Measurements from ENCODE around the gene PPA1. TPM values are rescaled to one million over a fixed set of nuclear protein-coding genes. Genes with fewer than 3 reads are reported as not detected.
"Not testable (repeated sequence)": the region's sequence is repeated elsewhere in the genome, so short reads cannot be mapped to it uniquely, and the experiment has no call there.

The PPA1 gene
- total RNA-seq, 2 donors from 2014 or later: 137 to 168 TPM

DNA sequence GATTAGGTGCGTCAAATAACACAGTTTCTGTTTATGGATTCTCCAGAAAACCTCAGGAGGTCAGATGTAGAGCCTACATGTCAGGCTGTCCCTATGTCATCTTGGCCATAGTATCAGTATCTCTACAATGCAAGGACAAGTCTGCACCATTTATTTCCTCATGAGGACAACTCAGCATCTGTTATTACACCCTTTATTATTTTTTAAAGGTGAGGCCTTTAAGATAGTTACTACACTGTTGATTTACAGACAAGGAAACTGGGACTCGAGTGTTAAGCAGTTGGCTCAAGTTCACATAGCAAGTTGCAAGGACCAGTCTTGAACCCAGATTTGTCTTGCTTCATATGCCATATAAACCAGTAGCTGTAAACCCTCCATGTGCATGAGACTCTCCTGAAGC is 23.2 kb upstream of the PPA1 start:
- intact Hi-C loops (cut with DNase I, micrococcal nuclease): no loop called here
- no peak for DNase-seq
- peak; percentile 55 for ATAC-seq

DNA sequence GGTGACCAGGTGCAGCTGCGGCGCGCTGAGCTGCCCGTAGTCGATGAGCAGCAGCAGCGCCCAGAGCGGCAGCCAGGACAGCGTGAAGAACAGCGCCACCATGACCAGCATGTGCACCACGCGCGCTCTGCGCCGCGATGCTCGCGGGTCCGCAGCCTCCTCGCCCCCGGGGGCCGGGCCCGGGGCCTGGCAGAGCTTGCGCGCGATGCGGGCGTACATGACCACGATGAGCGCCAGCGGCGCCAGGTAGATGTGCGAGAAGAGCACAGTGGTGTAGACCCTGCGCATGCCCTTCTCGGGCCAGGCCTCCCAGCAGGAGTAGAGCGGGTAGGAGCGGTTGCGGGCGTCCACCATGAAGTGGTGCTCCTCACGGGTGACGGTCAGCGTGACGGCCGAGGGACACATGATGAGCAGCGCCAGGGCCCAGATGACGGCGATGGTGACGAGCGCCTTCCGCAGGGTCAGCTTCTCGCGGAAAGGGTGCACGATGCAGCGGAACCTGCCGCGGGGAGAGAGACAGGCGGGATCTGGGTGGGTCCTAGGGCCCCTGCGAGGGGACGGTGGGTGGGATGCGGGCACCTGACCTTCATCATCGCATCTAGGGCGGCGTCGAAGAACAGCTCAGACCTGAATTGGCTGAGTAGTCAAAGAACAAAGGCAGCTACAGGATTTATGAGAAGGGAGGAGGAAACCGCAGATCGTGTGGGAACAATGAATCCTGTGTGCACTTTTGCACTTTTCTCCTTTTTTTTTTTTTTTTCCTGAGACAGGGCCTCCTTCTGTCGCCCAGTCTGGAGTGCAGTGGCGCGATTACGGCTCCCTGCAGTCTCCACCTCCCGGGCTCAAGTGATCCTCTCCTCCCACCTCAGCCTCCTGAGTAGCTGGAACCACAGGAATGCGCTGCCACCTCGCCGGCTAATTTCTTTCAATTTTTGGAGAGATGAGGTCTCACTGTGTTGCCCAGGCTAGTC is 22.4 kb upstream of the PPA1 start:
- ATAC-seq (peak; percentile 84), DNase-seq (peak; percentile 46 to 57)
- intact Hi-C loops (cut with DNase I, micrococcal nuclease): no loop called here

DNA sequence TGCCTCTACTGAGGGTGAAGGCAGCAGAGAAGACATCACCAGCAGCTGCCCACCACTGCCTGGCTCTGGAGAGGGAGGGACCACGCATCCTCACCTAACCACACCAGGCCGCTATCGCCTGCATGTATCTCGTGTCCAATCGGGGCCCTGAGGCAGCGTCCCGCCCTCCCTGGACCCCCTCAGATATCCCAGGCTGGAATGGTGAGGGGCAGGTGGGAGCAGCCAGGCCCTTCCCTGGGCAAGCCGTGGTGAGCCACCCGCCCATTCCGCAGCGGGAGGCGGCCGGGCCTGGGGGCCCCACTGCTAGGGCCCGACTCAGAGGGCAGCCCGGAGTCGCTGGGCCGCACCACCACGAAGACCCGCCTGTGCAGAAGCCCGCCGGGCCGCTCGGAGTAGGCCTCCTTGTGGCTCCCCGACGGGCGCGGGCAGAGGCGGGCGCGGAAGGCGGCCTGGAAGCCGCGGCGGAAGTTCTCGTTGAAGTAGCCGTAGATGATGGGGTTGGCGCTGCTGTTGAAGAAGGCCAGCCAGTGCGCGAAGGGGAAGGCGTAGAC is 21.6 kb upstream of the PPA1 start:
- intact Hi-C loops (cut with DNase I, micrococcal nuclease): no loop called here
- DNase-seq (no peak), ATAC-seq (no peak)

DNA sequence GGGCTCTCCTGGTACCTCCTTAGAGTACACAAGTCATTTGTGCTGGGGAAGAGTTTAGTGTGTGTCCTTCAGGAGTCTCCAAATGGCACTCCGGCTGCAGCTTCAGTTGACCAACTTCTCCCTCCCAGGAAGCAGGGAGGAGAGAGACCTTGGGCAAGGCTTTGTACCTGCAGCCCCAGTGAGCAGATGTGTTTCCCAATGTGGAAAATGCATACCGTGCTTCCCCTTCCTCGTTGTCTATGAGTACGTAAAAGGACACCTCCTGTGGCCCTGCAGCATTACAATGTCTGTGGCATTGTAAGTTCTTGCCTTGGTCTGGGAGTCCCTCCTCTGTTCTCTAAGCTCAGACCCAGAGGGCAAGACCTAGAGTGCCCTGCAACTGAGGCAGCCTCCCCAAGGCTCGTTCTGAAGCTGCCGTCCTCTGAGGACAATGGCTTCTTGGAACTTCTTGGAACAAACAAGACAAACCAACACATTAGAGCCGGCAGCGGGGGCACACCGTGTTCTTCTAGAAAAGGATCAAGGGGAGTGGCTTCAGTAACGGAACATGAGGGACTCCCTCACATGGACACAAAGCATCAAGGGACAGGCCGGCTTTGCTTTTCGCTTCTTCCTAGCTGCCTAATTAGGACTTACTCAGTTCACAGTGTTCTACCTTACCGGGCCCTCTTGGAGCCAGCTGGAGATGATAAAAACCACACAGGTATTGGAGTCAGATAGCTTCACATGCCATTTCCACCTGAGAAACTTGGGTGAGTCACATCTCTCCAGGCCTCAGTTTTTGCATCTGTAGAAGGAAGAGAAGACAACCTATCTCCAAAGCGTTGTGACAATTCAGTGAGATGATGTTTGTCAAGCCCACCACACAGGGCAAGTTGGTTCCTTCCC is 20.9 kb upstream of the PPA1 start:
- intact Hi-C loops (cut with DNase I, micrococcal nuclease): no loop called here
- ATAC-seq (no peak), DNase-seq (no peak)

DNA sequence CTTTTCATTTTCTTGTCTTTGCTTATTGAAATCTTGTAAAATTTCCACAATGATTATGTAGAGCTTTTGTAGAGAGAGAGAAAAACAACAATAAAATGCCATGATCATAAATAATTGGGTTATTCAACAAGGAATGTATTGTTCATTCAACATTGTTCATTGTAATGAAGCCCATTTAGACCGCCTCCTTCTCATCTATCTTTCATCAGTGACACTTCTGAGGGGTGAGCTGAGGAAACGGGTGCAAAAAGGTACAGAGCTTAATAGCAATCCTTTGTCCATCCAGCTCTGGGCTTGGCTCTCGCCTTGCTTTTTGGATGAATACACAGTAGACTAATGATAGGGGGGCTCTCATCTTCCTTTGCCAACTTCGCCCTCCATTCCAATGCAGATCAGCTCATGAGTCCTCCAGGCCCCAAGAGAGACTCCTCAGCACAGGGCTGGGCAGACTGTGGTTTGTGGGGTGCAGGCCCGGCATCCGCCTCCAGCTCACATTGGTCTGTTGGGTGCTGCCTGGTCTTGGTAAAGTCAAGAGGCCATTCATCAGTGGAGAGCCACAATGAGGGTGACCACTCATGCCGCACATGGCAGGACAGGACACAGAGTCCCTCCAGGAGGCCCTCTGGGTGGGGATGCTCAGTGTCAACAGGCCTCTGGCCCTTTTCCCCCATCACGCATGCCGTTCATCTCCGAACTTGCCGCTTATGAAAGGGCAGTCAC is 17.9 kb upstream of the PPA1 start:
- DNase-seq: no peak
- intact Hi-C loops (cut with DNase I, micrococcal nuclease): no loop called here
- ATAC-seq: no peak

DNA sequence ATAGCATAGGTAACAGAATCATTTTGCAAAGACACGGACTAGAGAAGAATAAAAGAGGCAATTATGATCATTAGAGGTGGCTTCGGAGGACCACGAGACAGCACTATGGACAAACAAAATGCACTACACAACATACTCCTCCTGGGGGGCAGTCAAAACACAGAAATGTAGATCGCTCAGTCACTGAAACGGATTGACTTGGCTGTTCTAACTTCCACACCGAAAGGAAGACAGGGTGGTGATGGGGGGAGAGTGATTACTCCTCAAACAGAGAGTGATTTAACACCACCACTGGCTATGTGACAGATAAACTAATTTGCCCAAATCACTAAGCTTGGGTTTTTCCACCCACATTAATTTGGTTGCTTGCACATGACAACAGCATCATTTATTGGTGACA is 14.1 kb upstream of the PPA1 start:
- DNase-seq: no peak
- ATAC-seq: no peak
- intact Hi-C loops (cut with DNase I, micrococcal nuclease): no loop called here

DNA sequence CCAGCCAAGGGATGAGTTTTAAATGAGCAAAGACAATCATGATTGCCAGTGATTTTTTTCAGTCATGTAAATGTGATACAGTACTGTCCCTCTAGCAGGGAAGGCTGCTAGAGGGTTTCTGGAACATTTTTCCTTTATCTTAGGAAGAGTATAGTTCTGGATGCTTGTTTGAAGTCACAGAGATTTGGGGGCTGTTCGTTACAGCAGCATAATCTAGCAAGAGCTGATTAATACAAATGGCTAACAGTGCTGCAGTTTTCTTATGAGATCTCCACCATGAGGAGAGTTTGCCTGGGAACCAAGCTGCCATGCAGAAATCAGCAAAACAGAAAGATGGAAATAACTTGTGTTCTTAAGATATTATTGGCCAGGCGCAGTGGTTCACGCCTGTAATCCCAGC is 7.9 kb upstream of the PPA1 start:
- ATAC-seq: no peak
- intact Hi-C loops (cut with DNase I, micrococcal nuclease): no loop called here

DNA sequence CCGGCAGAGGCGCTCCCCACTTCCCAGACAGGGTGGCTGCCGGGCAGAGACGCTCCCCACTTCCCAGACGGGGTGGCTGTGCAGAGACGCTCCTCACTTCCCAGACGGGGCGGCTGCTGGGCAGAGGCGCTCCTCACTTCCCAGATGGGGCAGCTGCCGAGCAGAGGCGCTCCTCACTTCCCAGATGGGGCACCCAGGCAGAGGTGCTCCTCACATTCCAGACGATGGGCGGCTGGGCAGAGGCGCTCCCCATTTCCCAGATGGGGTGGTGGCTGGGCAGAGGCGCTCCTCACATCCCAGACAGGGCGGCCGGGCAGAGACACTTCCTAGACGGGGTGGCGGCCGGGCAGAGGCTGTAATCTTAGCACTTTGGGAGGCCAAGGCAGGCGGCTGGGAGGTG is 6.8 kb upstream of the PPA1 start:
- intact Hi-C loops (cut with DNase I, micrococcal nuclease); ATAC-seq: not testable (repeated sequence)

More for the DNA sequence above, 7.9 kb upstream of the PPA1 start:
- DNase-seq: no peak

DNA sequence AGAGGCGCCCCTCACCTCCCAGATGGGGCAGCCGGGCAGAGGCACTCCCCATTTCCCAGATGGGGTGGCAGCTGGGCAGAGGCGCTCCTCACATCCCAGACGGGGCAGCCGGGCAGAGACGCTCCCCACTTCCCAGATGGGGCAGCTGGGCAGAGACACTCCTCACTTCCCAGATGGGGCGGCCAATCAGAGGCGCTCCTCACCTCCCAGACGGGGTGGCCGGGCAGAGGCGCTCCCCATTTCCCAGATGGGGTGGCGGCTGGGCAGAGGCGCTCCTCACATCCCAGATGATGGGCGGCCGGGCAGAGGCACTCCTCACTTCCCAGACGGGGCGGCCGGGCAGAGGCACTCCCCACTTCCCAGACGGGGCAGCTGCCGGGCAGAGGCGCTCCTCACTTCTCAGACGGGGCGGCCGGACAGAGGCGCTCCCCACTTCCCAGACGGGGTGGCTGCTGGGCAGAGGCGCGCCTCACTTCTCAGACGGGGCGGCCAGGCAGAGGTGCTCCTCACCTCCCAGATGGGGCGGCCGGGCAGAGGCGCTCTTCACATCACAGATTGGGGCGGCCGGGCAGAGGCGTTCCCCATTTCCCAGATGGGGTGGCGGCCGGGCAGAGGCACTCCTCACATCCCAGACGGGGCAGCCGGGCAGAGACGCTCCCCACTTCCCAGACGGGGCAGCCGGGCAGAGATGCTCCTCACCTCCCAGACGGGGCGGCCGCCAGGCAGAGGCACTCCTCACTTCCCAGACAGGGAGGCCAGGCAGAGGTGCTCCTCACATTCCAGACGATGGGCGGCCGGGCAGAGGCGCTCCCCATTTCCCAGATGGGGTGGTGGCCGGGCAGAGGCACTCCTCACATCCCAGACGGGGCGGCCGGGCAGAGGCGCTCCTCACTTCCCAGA is 6.1 kb upstream of the PPA1 start:
- intact Hi-C loops (cut with DNase I, micrococcal nuclease): not testable (repeated sequence)

More for the DNA sequence above, 6.8 kb upstream of the PPA1 start:
- not testable (repeated sequence) for DNase-seq

DNA sequence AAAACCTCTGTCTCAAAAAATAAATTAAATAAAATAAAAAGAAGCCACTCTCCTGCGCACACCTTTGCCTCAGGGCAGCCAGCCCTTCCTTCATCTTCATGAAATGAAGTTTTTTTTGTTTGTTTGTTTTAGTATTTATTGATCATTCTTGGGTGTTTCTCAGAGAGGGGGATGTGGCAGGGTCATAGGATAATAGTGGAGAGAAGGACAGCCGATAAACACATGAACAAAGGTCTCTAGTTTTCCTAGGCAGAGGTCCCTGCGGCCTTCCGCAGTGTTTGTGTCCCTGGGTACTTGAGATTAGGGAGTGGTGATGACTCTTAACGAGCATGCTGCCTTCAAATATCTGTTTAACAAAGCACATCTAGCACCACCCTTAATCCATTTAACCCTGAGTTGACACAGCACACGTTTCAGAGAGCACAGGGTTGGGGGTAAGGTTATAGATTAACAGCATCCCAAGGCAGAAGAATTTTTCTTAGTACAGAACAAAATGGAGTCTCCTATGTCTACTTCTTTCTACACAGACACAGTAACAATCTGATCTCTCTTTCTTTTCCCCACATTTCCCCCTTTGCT is 4.8 kb upstream of the PPA1 start:
- ATAC-seq; intact Hi-C loops (cut with DNase I, micrococcal nuclease); DNase-seq: not testable (repeated sequence)

More for the DNA sequence above, 6.1 kb upstream of the PPA1 start:
- not testable (repeated sequence) for DNase-seq, ATAC-seq

DNA sequence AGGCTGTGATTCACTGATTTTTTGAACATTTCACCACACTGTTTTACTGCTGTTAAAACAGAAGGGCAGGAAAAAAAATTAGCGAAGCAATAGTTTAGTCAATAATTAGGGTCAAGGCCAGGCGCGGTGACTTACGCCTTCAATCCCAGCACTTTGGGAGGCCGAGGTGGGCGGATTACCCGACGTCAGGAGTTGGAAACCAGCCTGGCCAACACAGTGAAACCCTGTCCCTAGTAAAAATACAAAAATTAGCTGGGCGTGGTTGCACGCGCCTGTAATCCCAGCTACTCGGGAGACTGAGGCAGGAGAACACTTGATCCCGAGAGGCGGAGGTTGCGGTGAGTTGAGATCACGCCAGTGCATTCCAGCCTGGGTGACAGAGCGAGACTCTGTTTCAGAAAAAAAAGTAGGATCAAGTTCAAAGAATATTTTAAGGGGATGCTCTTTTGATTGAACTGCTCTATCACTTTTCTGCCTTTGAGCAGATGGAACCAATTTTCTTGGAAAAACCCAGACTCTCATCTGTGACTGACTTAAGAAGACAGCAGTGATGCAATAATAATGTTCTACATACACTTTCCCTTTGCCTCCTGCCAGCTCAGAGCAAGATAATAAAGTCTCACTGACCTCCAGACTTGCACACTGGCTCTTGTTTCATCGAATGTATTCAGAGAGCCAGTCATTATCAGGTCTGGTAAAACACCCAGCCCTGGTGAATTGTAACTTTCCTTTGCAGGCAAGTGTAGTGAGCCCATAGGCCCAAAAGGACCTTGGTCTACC is 1.6 kb upstream of the PPA1 start:
- ATAC-seq (no peak), DNase-seq (no peak)
- intact Hi-C loops (cut with DNase I, micrococcal nuclease): no loop called here

DNA sequence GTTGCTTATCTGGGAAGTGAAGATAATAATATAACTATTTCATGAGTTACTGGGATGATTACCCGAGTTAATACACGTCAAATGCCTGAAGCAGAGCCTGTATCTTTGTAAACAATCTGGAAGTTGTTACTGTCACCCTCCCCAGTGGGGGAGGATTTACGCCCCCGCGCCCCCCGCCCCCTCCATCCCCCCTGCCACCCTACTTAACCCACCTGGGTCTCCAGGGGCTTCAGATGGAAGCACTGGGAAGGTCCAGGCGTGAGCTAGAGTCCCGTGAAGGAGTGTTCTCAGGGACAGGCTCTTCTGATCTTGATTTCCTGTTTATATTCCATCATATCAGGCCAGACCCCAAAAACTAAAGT is 691 bp upstream of the PPA1 start:
- intact Hi-C loops (cut with DNase I, micrococcal nuclease): no loop called here

DNA sequence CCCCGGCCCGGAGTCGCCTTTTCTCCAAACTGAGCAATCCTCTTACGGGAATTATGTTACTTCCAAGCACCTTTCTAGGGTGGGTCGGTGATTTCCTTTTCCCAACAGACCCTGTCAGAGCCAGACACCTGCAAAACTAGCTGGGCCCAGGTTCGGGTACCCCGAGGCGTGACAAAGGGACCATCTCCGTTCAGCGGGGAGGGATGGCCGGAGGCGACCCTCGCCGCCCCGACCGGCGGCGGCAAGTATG is 445 bp downstream of the PPA1 start:
- DNase-seq (no peak), ATAC-seq (no peak)
- intact Hi-C loops (cut with DNase I, micrococcal nuclease): no loop called here

More for the DNA sequence above, 691 bp upstream of the PPA1 start:
- no peak for DNase-seq
- ATAC-seq: no peak

DNA sequence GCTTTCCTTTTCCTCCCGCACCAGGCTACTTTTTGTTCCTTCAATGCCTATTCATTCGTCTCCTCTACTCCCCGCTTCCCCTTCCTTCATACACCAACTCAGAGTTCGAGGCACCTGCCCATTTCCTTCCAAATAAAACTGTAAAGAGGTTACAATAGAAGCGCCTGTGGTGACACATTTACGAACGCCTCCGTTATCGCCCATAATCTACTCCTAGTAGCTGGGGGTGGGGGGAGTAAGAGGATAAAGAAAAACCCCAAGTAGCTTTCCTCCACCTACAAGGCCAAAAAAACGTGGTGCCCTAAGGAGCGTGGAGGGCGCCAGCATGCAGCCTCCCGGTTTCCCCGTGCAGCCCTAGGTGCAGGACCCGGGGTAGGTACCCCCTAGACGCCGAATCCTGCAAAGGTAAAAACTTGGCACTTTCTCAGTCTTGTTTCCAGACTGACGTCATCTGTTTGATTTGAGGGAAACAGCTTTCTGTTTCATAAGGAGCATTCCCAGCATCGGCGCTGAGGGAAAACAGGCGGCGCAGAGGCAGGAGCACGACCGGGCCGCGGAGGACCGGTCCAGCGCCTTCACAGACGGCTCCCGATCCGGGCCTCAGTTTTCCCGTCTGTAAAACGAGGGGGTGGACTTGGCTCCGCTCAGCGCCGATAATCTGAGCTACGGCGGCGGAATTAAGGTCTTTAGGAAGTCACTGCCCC is 922 bp downstream of the PPA1 start:
- DNase-seq: peak; percentile 59 to 74
- intact Hi-C loops (cut with DNase I, micrococcal nuclease): no loop called here
- ATAC-seq: peak; percentile 53

DNA sequence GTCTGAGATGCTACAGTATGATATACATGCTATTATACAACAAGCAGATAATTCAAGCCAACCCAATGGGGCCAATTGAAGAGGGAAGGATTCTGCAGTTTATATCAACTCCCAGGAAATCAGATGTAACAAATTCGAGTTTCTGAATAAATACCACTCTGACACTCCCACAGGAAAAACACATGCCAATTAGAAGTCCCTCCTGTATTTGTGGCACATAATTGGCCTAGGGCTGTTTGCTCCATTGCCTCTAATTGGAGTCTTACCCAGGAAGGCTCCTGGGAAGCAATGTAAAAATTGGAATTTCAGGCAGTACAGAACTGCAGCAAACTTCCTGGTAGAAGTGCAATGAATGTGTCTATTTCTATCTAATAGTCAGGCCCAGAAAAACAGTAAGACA is 4.7 kb downstream of the PPA1 start:
- DNase-seq: no peak
- intact Hi-C loops (cut with DNase I, micrococcal nuclease): loop anchor here in 1 of 2 donors (10.0 kb wide), 1 partner anchor 136 kb away; no protein-coding TSS in a partner anchor
- ATAC-seq: no peak
